Neural cell (in vitro differentiated cells): ENCODE measurements around the gene GLRX5.

Experiments used
- EZH2 ChIP-seq: fragments of 200-600, 300-800 bp; shearing (Covaris generic), sonication (generic); IDR thresholded peaks from 2 replicates; pipeline ENCODE4 v1.6.1; 2014; ENCODE audit warnings: antibody characterized with exemption, low read length, borderline replicate concordance, mild to moderate bottlenecking; ENCODE audit not compliant: insufficient read depth, poor library complexity, severe bottlenecking
- TF ChIP-seq, protein P1 (sequence below): fragments of 450-650 bp; IDR thresholded peaks from 2 replicates; pipeline ENCODE4 v1.5.1; 2014; ENCODE audit warnings: antibody characterized with exemption, mild to moderate bottlenecking, moderate library complexity; ENCODE audit not compliant: poor library complexity, severe bottlenecking
- TF ChIP-seq, protein P2 (sequence below): IDR thresholded peaks from 2 replicates; pipeline ENCODE4 v1.6.1; 2012; ENCODE audit warnings: borderline replicate concordance

- no peak for TF ChIP-seq EZH2
- TF ChIP-seq, protein P1, sequence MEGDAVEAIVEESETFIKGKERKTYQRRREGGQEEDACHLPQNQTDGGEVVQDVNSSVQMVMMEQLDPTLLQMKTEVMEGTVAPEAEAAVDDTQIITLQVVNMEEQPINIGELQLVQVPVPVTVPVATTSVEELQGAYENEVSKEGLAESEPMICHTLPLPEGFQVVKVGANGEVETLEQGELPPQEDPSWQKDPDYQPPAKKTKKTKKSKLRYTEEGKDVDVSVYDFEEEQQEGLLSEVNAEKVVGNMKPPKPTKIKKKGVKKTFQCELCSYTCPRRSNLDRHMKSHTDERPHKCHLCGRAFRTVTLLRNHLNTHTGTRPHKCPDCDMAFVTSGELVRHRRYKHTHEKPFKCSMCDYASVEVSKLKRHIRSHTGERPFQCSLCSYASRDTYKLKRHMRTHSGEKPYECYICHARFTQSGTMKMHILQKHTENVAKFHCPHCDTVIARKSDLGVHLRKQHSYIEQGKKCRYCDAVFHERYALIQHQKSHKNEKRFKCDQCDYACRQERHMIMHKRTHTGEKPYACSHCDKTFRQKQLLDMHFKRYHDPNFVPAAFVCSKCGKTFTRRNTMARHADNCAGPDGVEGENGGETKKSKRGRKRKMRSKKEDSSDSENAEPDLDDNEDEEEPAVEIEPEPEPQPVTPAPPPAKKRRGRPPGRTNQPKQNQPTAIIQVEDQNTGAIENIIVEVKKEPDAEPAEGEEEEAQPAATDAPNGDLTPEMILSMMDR, result no peak
- TF ChIP-seq, protein P2, sequence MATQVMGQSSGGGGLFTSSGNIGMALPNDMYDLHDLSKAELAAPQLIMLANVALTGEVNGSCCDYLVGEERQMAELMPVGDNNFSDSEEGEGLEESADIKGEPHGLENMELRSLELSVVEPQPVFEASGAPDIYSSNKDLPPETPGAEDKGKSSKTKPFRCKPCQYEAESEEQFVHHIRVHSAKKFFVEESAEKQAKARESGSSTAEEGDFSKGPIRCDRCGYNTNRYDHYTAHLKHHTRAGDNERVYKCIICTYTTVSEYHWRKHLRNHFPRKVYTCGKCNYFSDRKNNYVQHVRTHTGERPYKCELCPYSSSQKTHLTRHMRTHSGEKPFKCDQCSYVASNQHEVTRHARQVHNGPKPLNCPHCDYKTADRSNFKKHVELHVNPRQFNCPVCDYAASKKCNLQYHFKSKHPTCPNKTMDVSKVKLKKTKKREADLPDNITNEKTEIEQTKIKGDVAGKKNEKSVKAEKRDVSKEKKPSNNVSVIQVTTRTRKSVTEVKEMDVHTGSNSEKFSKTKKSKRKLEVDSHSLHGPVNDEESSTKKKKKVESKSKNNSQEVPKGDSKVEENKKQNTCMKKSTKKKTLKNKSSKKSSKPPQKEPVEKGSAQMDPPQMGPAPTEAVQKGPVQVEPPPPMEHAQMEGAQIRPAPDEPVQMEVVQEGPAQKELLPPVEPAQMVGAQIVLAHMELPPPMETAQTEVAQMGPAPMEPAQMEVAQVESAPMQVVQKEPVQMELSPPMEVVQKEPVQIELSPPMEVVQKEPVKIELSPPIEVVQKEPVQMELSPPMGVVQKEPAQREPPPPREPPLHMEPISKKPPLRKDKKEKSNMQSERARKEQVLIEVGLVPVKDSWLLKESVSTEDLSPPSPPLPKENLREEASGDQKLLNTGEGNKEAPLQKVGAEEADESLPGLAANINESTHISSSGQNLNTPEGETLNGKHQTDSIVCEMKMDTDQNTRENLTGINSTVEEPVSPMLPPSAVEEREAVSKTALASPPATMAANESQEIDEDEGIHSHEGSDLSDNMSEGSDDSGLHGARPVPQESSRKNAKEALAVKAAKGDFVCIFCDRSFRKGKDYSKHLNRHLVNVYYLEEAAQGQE, result no peak
Measured at GRCh38 chr14:95490138-95490509, 44.7 kb upstream of the GLRX5 start.
